Caco-2 (cell line): ENCODE data around the gene DLG2. TPM values are rescaled to one million over a fixed set of nuclear protein-coding genes. Genes with fewer than 3 reads are reported as not detected.

Experiments used
- BruUV-seq: library from RNA; stranded (reverse); fragments of 400-500 nt; replicated peaks from 2 replicates; lab custom pipeline; 2021; lab: Mats Ljungman, UMichigan
- CTCF ChIA-PET: fragments of 300-600 bp; sonication (Branson Sonifier 250); formaldehyde crosslinking; loops from one replicate; lab custom pipeline; 2022; ENCODE audit warnings: antibody characterized with exemption; lab: Charles Lee
- POLR2A ChIA-PET: fragments of 300-600 bp; sonication (Branson Sonifier 250); formaldehyde crosslinking; loops from one replicate; lab custom pipeline; 2022; ENCODE audit warnings: antibody characterized with exemption; lab: Charles Lee
- DNase-seq, 2 experiments: peaks; one replicate each; pipeline versions ENCODE4 v3.0.0 to v3.0.0-alpha.2; 2020 to 2022
- H3K27me3 ChIP-seq: replicated peaks from 2 replicates; pipeline ENCODE4 v1.6.0; 2011; ENCODE audit warnings: low read length; ENCODE audit not compliant: control insufficient read depth, insufficient read depth
- H3K36me3 ChIP-seq: 2 replicates; pipeline ENCODE4 v1.5.1; 2011; ENCODE audit warnings: low read length; ENCODE audit not compliant: control insufficient read depth, insufficient read depth
- H3K4me1 ChIP-seq: fragments of 250-450 bp; sonication (Bioruptor Pico); 2 replicates; pipeline ENCODE4 v1.5.1; 2020; ENCODE audit warnings: mild to moderate bottlenecking
- H3K4me3 ChIP-seq: 2 replicates; pipeline ENCODE4 v1.5.1; 2011; ENCODE audit warnings: low read depth, mild to moderate bottlenecking, control low read depth, low read length
- H3K9me3 ChIP-seq: fragments of 250-450 bp; sonication (Bioruptor Pico); 2 replicates; pipeline ENCODE4 v1.5.1; 2020; ENCODE audit warnings: mild to moderate bottlenecking, moderate library complexity
- H3K27ac Mint-ChIP-seq: one replicate; pipeline ENCODE4 v1.8.0; 2022; ENCODE audit warnings: mixed read lengths; ENCODE audit not compliant: unreplicated experiment
- H3K27me3 Mint-ChIP-seq: one replicate; pipeline ENCODE4 v1.8.0; 2022; ENCODE audit warnings: mixed read lengths; ENCODE audit not compliant: insufficient read depth, unreplicated experiment
- H3K36me3 Mint-ChIP-seq: one replicate; pipeline ENCODE4 v1.8.0; 2022; ENCODE audit warnings: mild to moderate bottlenecking, mixed read lengths; ENCODE audit not compliant: insufficient read depth, unreplicated experiment
- H3K4me1 Mint-ChIP-seq: one replicate; pipeline ENCODE4 v1.8.0; 2022; ENCODE audit warnings: low read depth, mixed read lengths; ENCODE audit not compliant: unreplicated experiment
- H3K4me3 Mint-ChIP-seq: one replicate; pipeline ENCODE4 v1.8.0; 2022; ENCODE audit warnings: mild to moderate bottlenecking, moderate library complexity, mixed read lengths; ENCODE audit not compliant: unreplicated experiment
- H3K9me3 Mint-ChIP-seq: one replicate; pipeline ENCODE4 v1.8.0; 2022; ENCODE audit warnings: mixed read lengths; ENCODE audit not compliant: unreplicated experiment
- CTCF ChIP-seq, 2 experiments: fragments of 200-600 bp in 1 of 2; IDR thresholded peaks; 1 replicate in 1 of 2; 2 replicates in 1 of 2; pipeline versions ENCODE4 v1.5.1 to v1.8.0; 2011 to 2022; ENCODE audit warnings: antibody characterized with exemption in 1 of 2, control low read depth in 1 of 2, inconsistent platforms in 1 of 2, low read depth in 1 of 2, low read length in 1 of 2, mild to moderate bottlenecking in 1 of 2, moderate library complexity in 1 of 2; ENCODE audit not compliant: insufficient read depth in 1 of 2, severe bottlenecking in 1 of 2, unreplicated experiment in 1 of 2
- intact Hi-C: fragments of 100-400 bp; cut with micrococcal nuclease; formaldehyde crosslinking; loops from one replicate; pipeline ENCODE4 v1.10.0; 2022; ENCODE audit not compliant: unreplicated experiment
- total RNA-seq: library from RNA; stranded (reverse); gene quantifications from 2 replicates; pipeline ENCODE4 v1.2.3, GENCODE V29; 2022

Gene DLG2
- total RNA-seq, 1 experiment from 2014 or later = 21.6 TPM

GRCh38 chr11:84117394-84117793 lies 1509.8 kb downstream of the DLG2 start:
- Histone ChIP-seq H3K4me3 (no peak overlapping the region), H3K27me3 (no peaks in the 10 kb centered on the region), H3K4me1 (no peaks in the 10 kb centered on the region), H3K36me3 (no peaks in the 10 kb centered on the region), H3K9me3 (0 out of 2 replicates have a peak, but pooled peaks cover 10% of the 10 kb centered on the region)
- H3K4me3 Mint-ChIP-seq = no peak overlapping the region
- peaks cover 10% of the 10 kb centered on the region for H3K27me3 Mint-ChIP-seq
- ChIA-PET POLR2A (no interaction called here), CTCF (no interaction called here)
- no peaks in the 10 kb centered on the region for H3K4me1 Mint-ChIP-seq
- DNase-seq = no peak
- H3K36me3 Mint-ChIP-seq = no peaks in the 10 kb centered on the region
- intact Hi-C loops = no loop called here
- no peak overlapping the region for H3K27ac Mint-ChIP-seq
- H3K9me3 Mint-ChIP-seq = no peaks in the 10 kb centered on the region
- no TSS peak for BruUV-seq
- no peak for TF ChIP-seq CTCF (IDR thresholded peaks at IDR 0.05; ENCODE audit: insufficient read depth in 1 of 2, low read depth in 1 of 2, low read length in 1 of 2, severe bottlenecking in 1 of 2, unreplicated experiment in 1 of 2)

- BruUV-seq = no TSS peak
- H3K27ac Mint-ChIP-seq = no peak overlapping the region
- H3K36me3 ChIP-seq = no peaks in the 10 kb centered on the region
- no peaks in the 10 kb centered on the region for H3K9me3 Mint-ChIP-seq
- no peak overlapping the region for H3K4me3 Mint-ChIP-seq
- H3K27me3 Mint-ChIP-seq = no peaks in the 10 kb centered on the region
- CTCF ChIA-PET = interaction anchor here (0.6 kb wide), 1 partner anchor 1662 kb away, joined by 3 read pairs; no protein-coding TSS in a partner anchor
- H3K4me1 ChIP-seq = no peaks in the 10 kb centered on the region
- no peak for TF ChIP-seq CTCF (IDR thresholded peaks at IDR 0.05; ENCODE audit: insufficient read depth in 1 of 2, low read depth in 1 of 2, low read length in 1 of 2, severe bottlenecking in 1 of 2, unreplicated experiment in 1 of 2)
- POLR2A ChIA-PET = no interaction called here
- H3K27me3 ChIP-seq = no peaks in the 10 kb centered on the region
- intact Hi-C loops = no loop called here
- no peaks in the 10 kb centered on the region for H3K4me1 Mint-ChIP-seq
- no peak overlapping the region for H3K4me3 ChIP-seq
- H3K36me3 Mint-ChIP-seq = no peaks in the 10 kb centered on the region
- no peak for DNase-seq
- no peaks in the 10 kb centered on the region for H3K9me3 ChIP-seq
Observed at GRCh38 chr11:84106541-84106940, 1520.6 kb downstream of the DLG2 start.

GRCh38 chr11:84105148-84105547 lies 1522.0 kb downstream of the DLG2 start:
- Histone ChIP-seq H3K4me1 (no peaks in the 10 kb centered on the region), H3K9me3 (no peaks in the 10 kb centered on the region), H3K27me3 (no peaks in the 10 kb centered on the region), H3K4me3 (no peak overlapping the region), H3K36me3 (no peaks in the 10 kb centered on the region)
- no peak overlapping the region for H3K4me3 Mint-ChIP-seq
- H3K9me3 Mint-ChIP-seq = no peaks in the 10 kb centered on the region
- ChIA-PET POLR2A (no interaction called here), CTCF (no interaction called here)
- intact Hi-C loops = no loop called here
- H3K4me1 Mint-ChIP-seq = no peaks in the 10 kb centered on the region
- H3K27ac Mint-ChIP-seq = no peak overlapping the region
- BruUV-seq = no TSS peak
- no peak for DNase-seq
- TF ChIP-seq CTCF (IDR thresholded peaks at IDR 0.05; ENCODE audit: insufficient read depth in 1 of 2, low read depth in 1 of 2, low read length in 1 of 2, severe bottlenecking in 1 of 2, unreplicated experiment in 1 of 2) = no peak
- no peaks in the 10 kb centered on the region for H3K36me3 Mint-ChIP-seq
- no peaks in the 10 kb centered on the region for H3K27me3 Mint-ChIP-seq
